Measurements from ENCODE around the gene KCNT1.

Gene KCNT1

GRCh38 chr9:135763716-135764446, 61.9 kb downstream of the KCNT1 start:
- H3K36me3 ChIP-seq (replicated peaks; ENCODE audit: low read depth, low read length), result no peaks in the 10 kb centered on the region
- H3K9ac ChIP-seq (ENCODE audit: low read length), result no peak overlapping the region
- H3K27me3 ChIP-seq (ENCODE audit: low read depth, low read length), result no peaks in the 10 kb centered on the region
- no peaks in the 10 kb centered on the region for H4K20me1 ChIP-seq (ENCODE audit: insufficient read depth, low read length)
- no peak overlapping the region for H3K4me2 ChIP-seq (ENCODE audit: low read length)
- no peak overlapping the region for H3K4me3 ChIP-seq (ENCODE audit: low read length)
- no peaks in the 10 kb centered on the region for H3K79me2 ChIP-seq (ENCODE audit: low read length)
- no peaks in the 10 kb centered on the region for H3K9me3 ChIP-seq (ENCODE audit: insufficient read depth, low read length)
- no peak overlapping the region for H2AFZ ChIP-seq (ENCODE audit: low read depth, low read length)
- no peak overlapping the region for H3K27ac ChIP-seq (ENCODE audit: low read length)
- H3K4me1 ChIP-seq (ENCODE audit: low read length), result no peaks in the 10 kb centered on the region
- TF ChIP-seq EZH2phosphoT487 (IDR thresholded peaks at IDR 0.05; ENCODE audit: low read depth) (no peak), CTCF (IDR thresholded peaks at IDR 0.05; ENCODE audit: low read depth, low read length) (no peak)

GRCh38 chr9:135764731-135765130, 62.7 kb downstream of the KCNT1 start:
- Histone ChIP-seq H3K4me2 (ENCODE audit: low read length) (no peak overlapping the region), H2AFZ (ENCODE audit: low read depth, low read length) (no peak overlapping the region), H3K9me3 (ENCODE audit: insufficient read depth, low read length) (no peaks in the 10 kb centered on the region), H3K79me2 (ENCODE audit: low read length) (no peaks in the 10 kb centered on the region), H3K27me3 (ENCODE audit: low read depth, low read length) (no peaks in the 10 kb centered on the region), H3K36me3 (replicated peaks; ENCODE audit: low read depth, low read length) (no peaks in the 10 kb centered on the region), H3K9ac (ENCODE audit: low read length) (no peak overlapping the region), H3K4me1 (ENCODE audit: low read length) (no peaks in the 10 kb centered on the region), H4K20me1 (ENCODE audit: insufficient read depth, low read length) (no peaks in the 10 kb centered on the region), H3K27ac (ENCODE audit: low read length) (no peak overlapping the region), H3K4me3 (ENCODE audit: low read length) (no peak overlapping the region)
- no peak for TF ChIP-seq EZH2phosphoT487 (IDR thresholded peaks at IDR 0.05; ENCODE audit: low read depth)
- no peak for TF ChIP-seq CTCF (IDR thresholded peaks at IDR 0.05; ENCODE audit: low read depth, low read length)

- Histone ChIP-seq H3K9ac (ENCODE audit: low read length) (no peak overlapping the region), H3K9me3 (ENCODE audit: insufficient read depth, low read length) (no peaks in the 10 kb centered on the region), H3K27ac (ENCODE audit: low read length) (no peak overlapping the region), H3K36me3 (replicated peaks; ENCODE audit: low read depth, low read length) (no peaks in the 10 kb centered on the region), H3K4me3 (ENCODE audit: low read length) (no peak overlapping the region), H3K4me1 (ENCODE audit: low read length) (no peaks in the 10 kb centered on the region), H4K20me1 (ENCODE audit: insufficient read depth, low read length) (no peaks in the 10 kb centered on the region), H3K79me2 (ENCODE audit: low read length) (no peaks in the 10 kb centered on the region), H3K4me2 (ENCODE audit: low read length) (no peak overlapping the region), H2AFZ (ENCODE audit: low read depth, low read length) (no peak overlapping the region), H3K27me3 (ENCODE audit: low read depth, low read length) (no peaks in the 10 kb centered on the region)
- no peak for TF ChIP-seq EZH2phosphoT487 (IDR thresholded peaks at IDR 0.05; ENCODE audit: low read depth)
- TF ChIP-seq CTCF (IDR thresholded peaks at IDR 0.05; ENCODE audit: low read depth, low read length), result no peak
Measured at GRCh38 chr9:135765416-135765815, 63.4 kb downstream of the KCNT1 start.

GRCh38 chr9:135766251-135766650, 64.3 kb downstream of the KCNT1 start:
- Histone ChIP-seq H4K20me1 (ENCODE audit: insufficient read depth, low read length) (no peaks in the 10 kb centered on the region), H3K27ac (ENCODE audit: low read length) (no peak overlapping the region), H3K4me1 (ENCODE audit: low read length) (no peaks in the 10 kb centered on the region), H3K4me3 (ENCODE audit: low read length) (no peak overlapping the region), H2AFZ (ENCODE audit: low read depth, low read length) (no peak overlapping the region), H3K9me3 (ENCODE audit: insufficient read depth, low read length) (no peaks in the 10 kb centered on the region), H3K27me3 (ENCODE audit: low read depth, low read length) (no peaks in the 10 kb centered on the region), H3K36me3 (replicated peaks; ENCODE audit: low read depth, low read length) (no peaks in the 10 kb centered on the region), H3K9ac (ENCODE audit: low read length) (no peak overlapping the region), H3K4me2 (ENCODE audit: low read length) (no peak overlapping the region), H3K79me2 (ENCODE audit: low read length) (no peaks in the 10 kb centered on the region)
- no peak for TF ChIP-seq EZH2phosphoT487 (IDR thresholded peaks at IDR 0.05; ENCODE audit: low read depth)
- TF ChIP-seq CTCF (IDR thresholded peaks at IDR 0.05; ENCODE audit: low read depth, low read length), result no peak

All from OCI-LY3 (cell line).